Caco-2 (cell line): Measurements from ENCODE around the gene TRAM2. TPM values are rescaled to one million over a fixed set of nuclear protein-coding genes. Genes with fewer than 3 reads are reported as not detected.

Experiments
- BruUV-seq: library from RNA; stranded (reverse); fragments of 400-500 nt; replicated peaks from 2 replicates; lab custom pipeline; 2021; lab: Mats Ljungman, UMichigan
- CTCF ChIA-PET: fragments of 300-600 bp; sonication (Branson Sonifier 250); formaldehyde crosslinking; loops from one replicate; lab custom pipeline; 2022; ENCODE audit warnings: antibody characterized with exemption; lab: Charles Lee
- POLR2A ChIA-PET: fragments of 300-600 bp; sonication (Branson Sonifier 250); formaldehyde crosslinking; loops from one replicate; lab custom pipeline; 2022; ENCODE audit warnings: antibody characterized with exemption; lab: Charles Lee
- DNase-seq, 2 experiments: peaks; one replicate each; pipeline versions ENCODE4 v3.0.0 to v3.0.0-alpha.2; 2020 to 2022
- H3K27me3 ChIP-seq: replicated peaks from 2 replicates; pipeline ENCODE4 v1.6.0; 2011; ENCODE audit warnings: low read length; ENCODE audit not compliant: control insufficient read depth, insufficient read depth
- H3K36me3 ChIP-seq: 2 replicates; pipeline ENCODE4 v1.5.1; 2011; ENCODE audit warnings: low read length; ENCODE audit not compliant: control insufficient read depth, insufficient read depth
- H3K4me1 ChIP-seq: fragments of 250-450 bp; sonication (Bioruptor Pico); 2 replicates; pipeline ENCODE4 v1.5.1; 2020; ENCODE audit warnings: mild to moderate bottlenecking
- H3K4me3 ChIP-seq: 2 replicates; pipeline ENCODE4 v1.5.1; 2011; ENCODE audit warnings: low read depth, mild to moderate bottlenecking, control low read depth, low read length
- H3K9me3 ChIP-seq: fragments of 250-450 bp; sonication (Bioruptor Pico); 2 replicates; pipeline ENCODE4 v1.5.1; 2020; ENCODE audit warnings: mild to moderate bottlenecking, moderate library complexity
- H3K27ac Mint-ChIP-seq: one replicate; pipeline ENCODE4 v1.8.0; 2022; ENCODE audit warnings: mixed read lengths; ENCODE audit not compliant: unreplicated experiment
- H3K27me3 Mint-ChIP-seq: one replicate; pipeline ENCODE4 v1.8.0; 2022; ENCODE audit warnings: mixed read lengths; ENCODE audit not compliant: insufficient read depth, unreplicated experiment
- H3K36me3 Mint-ChIP-seq: one replicate; pipeline ENCODE4 v1.8.0; 2022; ENCODE audit warnings: mild to moderate bottlenecking, mixed read lengths; ENCODE audit not compliant: insufficient read depth, unreplicated experiment
- H3K4me1 Mint-ChIP-seq: one replicate; pipeline ENCODE4 v1.8.0; 2022; ENCODE audit warnings: low read depth, mixed read lengths; ENCODE audit not compliant: unreplicated experiment
- H3K4me3 Mint-ChIP-seq: one replicate; pipeline ENCODE4 v1.8.0; 2022; ENCODE audit warnings: mild to moderate bottlenecking, moderate library complexity, mixed read lengths; ENCODE audit not compliant: unreplicated experiment
- H3K9me3 Mint-ChIP-seq: one replicate; pipeline ENCODE4 v1.8.0; 2022; ENCODE audit warnings: mixed read lengths; ENCODE audit not compliant: unreplicated experiment
- intact Hi-C: fragments of 100-400 bp; cut with micrococcal nuclease; formaldehyde crosslinking; loops from one replicate; pipeline ENCODE4 v1.10.0; 2022; ENCODE audit not compliant: unreplicated experiment
- total RNA-seq: library from RNA; stranded (reverse); gene quantifications from 2 replicates; pipeline ENCODE4 v1.2.3, GENCODE V29; 2022
- TF ChIP-seq, protein P1 (sequence below), 2 experiments: fragments of 200-600 bp in 1 of 2; IDR thresholded peaks; 1 replicate in 1 of 2; 2 replicates in 1 of 2; pipeline versions ENCODE4 v1.5.1 to v1.8.0; 2011 to 2022; ENCODE audit warnings: antibody characterized with exemption in 1 of 2, control low read depth in 1 of 2, inconsistent platforms in 1 of 2, low read depth in 1 of 2, low read length in 1 of 2, mild to moderate bottlenecking in 1 of 2, moderate library complexity in 1 of 2; ENCODE audit not compliant: insufficient read depth in 1 of 2, severe bottlenecking in 1 of 2, unreplicated experiment in 1 of 2

TRAM2 gene
- total RNA-seq, 1 experiment from 2014 or later, result 71.6 TPM

GRCh38 chr6:52610745-52611355, 34.0 kb upstream of the TRAM2 start:
- TF ChIP-seq, protein P1, sequence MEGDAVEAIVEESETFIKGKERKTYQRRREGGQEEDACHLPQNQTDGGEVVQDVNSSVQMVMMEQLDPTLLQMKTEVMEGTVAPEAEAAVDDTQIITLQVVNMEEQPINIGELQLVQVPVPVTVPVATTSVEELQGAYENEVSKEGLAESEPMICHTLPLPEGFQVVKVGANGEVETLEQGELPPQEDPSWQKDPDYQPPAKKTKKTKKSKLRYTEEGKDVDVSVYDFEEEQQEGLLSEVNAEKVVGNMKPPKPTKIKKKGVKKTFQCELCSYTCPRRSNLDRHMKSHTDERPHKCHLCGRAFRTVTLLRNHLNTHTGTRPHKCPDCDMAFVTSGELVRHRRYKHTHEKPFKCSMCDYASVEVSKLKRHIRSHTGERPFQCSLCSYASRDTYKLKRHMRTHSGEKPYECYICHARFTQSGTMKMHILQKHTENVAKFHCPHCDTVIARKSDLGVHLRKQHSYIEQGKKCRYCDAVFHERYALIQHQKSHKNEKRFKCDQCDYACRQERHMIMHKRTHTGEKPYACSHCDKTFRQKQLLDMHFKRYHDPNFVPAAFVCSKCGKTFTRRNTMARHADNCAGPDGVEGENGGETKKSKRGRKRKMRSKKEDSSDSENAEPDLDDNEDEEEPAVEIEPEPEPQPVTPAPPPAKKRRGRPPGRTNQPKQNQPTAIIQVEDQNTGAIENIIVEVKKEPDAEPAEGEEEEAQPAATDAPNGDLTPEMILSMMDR (IDR thresholded peaks at IDR 0.05; ENCODE audit: insufficient read depth in 1 of 2, low read depth in 1 of 2, low read length in 1 of 2, severe bottlenecking in 1 of 2, unreplicated experiment in 1 of 2), result no peak
- Histone ChIP-seq H3K4me1 (peaks cover 17% of the 10 kb centered on the region), H3K4me3 (no peak overlapping the region), H3K36me3 (no peaks in the 10 kb centered on the region), H3K9me3 (no peaks in the 10 kb centered on the region), H3K27me3 (no peaks in the 10 kb centered on the region)
- no peak overlapping the region for H3K27ac Mint-ChIP-seq
- CTCF ChIA-PET, result no interaction called here
- BruUV-seq, result no TSS peak
- no peaks in the 10 kb centered on the region for H3K27me3 Mint-ChIP-seq
- H3K4me3 Mint-ChIP-seq, result no peak overlapping the region
- peaks cover 15% of the 10 kb centered on the region for H3K4me1 Mint-ChIP-seq
- POLR2A ChIA-PET, result no interaction called here
- intact Hi-C loops, result no loop called here
- no peaks in the 10 kb centered on the region for H3K36me3 Mint-ChIP-seq
- H3K9me3 Mint-ChIP-seq, result no peaks in the 10 kb centered on the region
- no peak for DNase-seq

DNA sequence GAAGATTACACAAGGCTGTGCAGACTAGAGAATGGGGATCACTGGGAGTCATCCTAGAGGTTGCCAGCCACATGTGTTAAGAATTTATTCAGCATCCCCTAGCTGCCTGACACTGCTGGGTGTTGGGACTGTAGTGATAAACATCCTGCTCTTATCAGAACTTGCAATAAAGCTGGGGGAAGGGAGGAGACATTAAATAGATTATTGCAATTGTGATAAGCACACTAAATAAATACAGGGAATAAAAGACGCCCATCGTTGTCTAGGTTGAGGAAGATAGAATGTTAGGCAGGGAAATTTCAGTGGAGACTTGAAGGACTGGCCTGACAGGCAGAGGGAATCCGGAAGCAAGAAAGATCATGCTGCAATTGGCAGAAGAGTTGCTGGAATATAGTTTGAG, 33.2 kb upstream of the TRAM2 start:
- TF ChIP-seq, protein P1 (IDR thresholded peaks at IDR 0.05; ENCODE audit: insufficient read depth in 1 of 2, low read depth in 1 of 2, low read length in 1 of 2, severe bottlenecking in 1 of 2, unreplicated experiment in 1 of 2), result no peak
- H3K36me3 Mint-ChIP-seq, result no peaks in the 10 kb centered on the region
- intact Hi-C loops, result no loop called here
- Histone ChIP-seq H3K9me3 (no peaks in the 10 kb centered on the region), H3K4me3 (no peak overlapping the region), H3K27me3 (no peaks in the 10 kb centered on the region), H3K36me3 (no peaks in the 10 kb centered on the region), H3K4me1 (peaks cover 17% of the 10 kb centered on the region)
- CTCF ChIA-PET, result interaction anchor here (0.6 kb wide), 1 partner anchor 12 kb away, joined by 3 read pairs; no protein-coding TSS in a partner anchor
- no peak for DNase-seq
- H3K27me3 Mint-ChIP-seq, result no peaks in the 10 kb centered on the region
- H3K9me3 Mint-ChIP-seq, result no peaks in the 10 kb centered on the region
- BruUV-seq, result no TSS peak
- H3K4me3 Mint-ChIP-seq, result no peak overlapping the region
- H3K4me1 Mint-ChIP-seq, result peaks cover 15% of the 10 kb centered on the region
- H3K27ac Mint-ChIP-seq, result no peak overlapping the region
- POLR2A ChIA-PET, result no interaction called here

- POLR2A ChIA-PET, result no interaction called here
- Mint-ChIP-seq H3K27me3 (no peaks in the 10 kb centered on the region), H3K9me3 (no peaks in the 10 kb centered on the region), H3K4me3 (no peak overlapping the region), H3K4me1 (peaks cover 8% of the 10 kb centered on the region), H3K36me3 (no peaks in the 10 kb centered on the region), H3K27ac (no peak overlapping the region)
- BruUV-seq, result no TSS peak
- TF ChIP-seq, protein P1 (IDR thresholded peaks at IDR 0.05; ENCODE audit: insufficient read depth in 1 of 2, low read depth in 1 of 2, low read length in 1 of 2, severe bottlenecking in 1 of 2, unreplicated experiment in 1 of 2), result no peak
- DNase-seq, result no peak
- Histone ChIP-seq H3K9me3 (no peaks in the 10 kb centered on the region), H3K4me1 (peaks cover 7% of the 10 kb centered on the region), H3K27me3 (no peaks in the 10 kb centered on the region), H3K36me3 (no peaks in the 10 kb centered on the region), H3K4me3 (no peak overlapping the region)
- intact Hi-C loops, result no loop called here
- CTCF ChIA-PET, result interaction anchor here (0.8 kb wide), 1 partner anchor 47 kb away, joined by 3 read pairs; no protein-coding TSS in a partner anchor
Measured at GRCh38 chr6:52605610-52606185, 28.8 kb upstream of the TRAM2 start.
